DMS 273 (cell line): ENCODE results near the gene CASKIN2.
A peak's percentile ranks its signal among the peaks of the same experiment; 100 is the strongest.
"Not testable (repeated sequence)": the region's sequence is repeated elsewhere in the genome, so short reads cannot be mapped to it uniquely, and the experiment has no call there.

Experiments used
- DNase-seq: peaks from one replicate; lab custom pipeline; 2025; ENCODE audit not compliant: unreplicated experiment; lab: John Stamatoyannopoulos, UW

CASKIN2 gene

GRCh38 chr17:75523647-75524046 is 8.3 kb upstream of the CASKIN2 start:
- no peak for DNase-seq

GRCh38 chr17:75521951-75522727 is 6.8 kb upstream of the CASKIN2 start:
- DNase-seq: no peak

GRCh38 chr17:75521290-75521689 is 6.0 kb upstream of the CASKIN2 start:
- no peak for DNase-seq

- not testable (repeated sequence) for DNase-seq
These were observed 5.1 kb upstream of the CASKIN2 start for GRCh38 chr17:75520413-75520812.

- DNase-seq: no peak
These were observed 3.7 kb upstream of the CASKIN2 start for GRCh38 chr17:75518983-75519537.

GRCh38 chr17:75518201-75518600 is 2.9 kb upstream of the CASKIN2 start:
- no peak for DNase-seq

GRCh38 chr17:75517297-75517865 is 2.0 kb upstream of the CASKIN2 start:
- DNase-seq: no peak

GRCh38 chr17:75516619-75517296 is 1.4 kb upstream of the CASKIN2 start:
- peak; percentile 75 for DNase-seq

GRCh38 chr17:75516255-75516618 is 900 bp upstream of the CASKIN2 start, which contains the start of gene TSEN54:
Gene TSEN54 (plus strand): TSS chr17:75516528. CDS start chr17:75516561, 33 bp downstream.
- DNase-seq: peak; percentile 95

GRCh38 chr17:75514919-75515495 is 330 bp downstream of the CASKIN2 start:
- DNase-seq: peak; percentile 67

- DNase-seq: peak; percentile 43
These were observed 928 bp downstream of the CASKIN2 start for GRCh38 chr17:75514299-75514918.

- no peak for DNase-seq
These were observed 1.7 kb downstream of the CASKIN2 start for GRCh38 chr17:75513641-75514000.

GRCh38 chr17:75512926-75513640 is 2.3 kb downstream of the CASKIN2 start:
- DNase-seq: no peak

GRCh38 chr17:75511610-75512575 is 3.4 kb downstream of the CASKIN2 start:
- DNase-seq: no peak

- DNase-seq: no peak
These were observed 4.1 kb downstream of the CASKIN2 start for GRCh38 chr17:75511270-75511609.

GRCh38 chr17:75509528-75510258 is 5.6 kb downstream of the CASKIN2 start:
- no peak for DNase-seq

GRCh38 chr17:75508931-75509361 is 6.4 kb downstream of the CASKIN2 start:
- no peak for DNase-seq
